Stimulated activated CD8-positive, alpha-beta memory T cell treated with anti-CD3 and anti-CD28 coated beads, Interleukin-4, amount 100 ng/mL, for 48 hours (primary cell): Measurements from ENCODE around the gene TRIM71.
"Not testable (repeated sequence)": the region's sequence is repeated elsewhere in the genome, so short reads cannot be mapped to it uniquely, and the experiment has no call there.

Experiments used
- DNase-seq: peaks from one replicate; pipeline ENCODE4 v3.0.0-alpha.2; 2020

TRIM71 gene

GRCh38 chr3:32940726-32941125, 122.9 kb downstream of the TRIM71 start:
- no peak for DNase-seq

- no peak for DNase-seq
Measured at GRCh38 chr3:32945136-32945535, 127.3 kb downstream of the TRIM71 start.

GRCh38 chr3:32945598-32945997, 127.8 kb downstream of the TRIM71 start:
- not testable (repeated sequence) for DNase-seq

GRCh38 chr3:32946973-32947788, 129.4 kb downstream of the TRIM71 start:
- DNase-seq = no peak
